HCT116 (cell line): ENCODE results near the gene LIMK2. TPM values are rescaled to one million over a fixed set of nuclear protein-coding genes. Genes with fewer than 3 reads are reported as not detected.

Source experiments
- CEBPB ChIP-seq: IDR thresholded peaks from 2 replicates; pipeline ENCODE4 v1.6.1; 2012; ENCODE audit warnings: low read depth
- EZH2 ChIP-seq: fragments of 200-600 bp; sonication (generic); IDR thresholded peaks from 2 replicates; pipeline ENCODE4 v1.6.1; 2017; ENCODE audit warnings: antibody characterized with exemption, mixed run types
- EZH2phosphoT487 ChIP-seq: fragments of 200-600 bp; IDR thresholded peaks from 2 replicates; pipeline ENCODE4 v1.6.1; 2018; ENCODE audit warnings: antibody characterized with exemption, borderline replicate concordance
- JUND ChIP-seq: IDR thresholded peaks from 2 replicates; pipeline ENCODE4 v1.6.1; 2012
- POLR2AphosphoS5 ChIP-seq: IDR thresholded peaks from 2 replicates; pipeline ENCODE4 v1.6.1; 2011; ENCODE audit warnings: mild to moderate bottlenecking, low read depth, low read length, moderate library complexity
- SP1 ChIP-seq: IDR thresholded peaks from 2 replicates; pipeline ENCODE4 v1.6.1; 2012; ENCODE audit warnings: low read depth
- SRF ChIP-seq: IDR thresholded peaks from 2 replicates; pipeline ENCODE4 v1.6.1; 2012; ENCODE audit warnings: low read depth
- TCF7L2 ChIP-seq: IDR thresholded peaks from 2 replicates; pipeline ENCODE4 v1.7.0; 2011; ENCODE audit warnings: borderline replicate concordance, inconsistent platforms; ENCODE audit not compliant: insufficient read depth, insufficient read length; ENCODE audit errors: extremely low read depth
- total RNA-seq: library from RNA; stranded (reverse); gene quantifications from one replicate; pipeline ENCODE4 v1.2.1, GENCODE V29; 2021; ENCODE audit not compliant: unreplicated experiment
- TF ChIP-seq, protein P1 (sequence below), 3 experiments: fragments of 200-600 bp in 1 of 3; sonication (generic) in 1 of 3; IDR thresholded peaks in 2 of 3; conservative IDR thresholded peaks in 1 of 3; 2 replicates each; pipeline ENCODE4 v1.5.1; 2012 to 2017; ENCODE audit warnings: low read depth in 2 of 3, low read length in 2 of 3, antibody characterized with exemption in 1 of 3, borderline replicate concordance in 1 of 3, control low read depth in 1 of 3, mild to moderate bottlenecking in 1 of 3, mixed read lengths in 1 of 3, mixed run types in 1 of 3, moderate library complexity in 1 of 3; ENCODE audit not compliant: insufficient read depth in 1 of 3

The LIMK2 gene
- total RNA-seq, 1 experiment from 2014 or later = 21.9 TPM

DNA sequence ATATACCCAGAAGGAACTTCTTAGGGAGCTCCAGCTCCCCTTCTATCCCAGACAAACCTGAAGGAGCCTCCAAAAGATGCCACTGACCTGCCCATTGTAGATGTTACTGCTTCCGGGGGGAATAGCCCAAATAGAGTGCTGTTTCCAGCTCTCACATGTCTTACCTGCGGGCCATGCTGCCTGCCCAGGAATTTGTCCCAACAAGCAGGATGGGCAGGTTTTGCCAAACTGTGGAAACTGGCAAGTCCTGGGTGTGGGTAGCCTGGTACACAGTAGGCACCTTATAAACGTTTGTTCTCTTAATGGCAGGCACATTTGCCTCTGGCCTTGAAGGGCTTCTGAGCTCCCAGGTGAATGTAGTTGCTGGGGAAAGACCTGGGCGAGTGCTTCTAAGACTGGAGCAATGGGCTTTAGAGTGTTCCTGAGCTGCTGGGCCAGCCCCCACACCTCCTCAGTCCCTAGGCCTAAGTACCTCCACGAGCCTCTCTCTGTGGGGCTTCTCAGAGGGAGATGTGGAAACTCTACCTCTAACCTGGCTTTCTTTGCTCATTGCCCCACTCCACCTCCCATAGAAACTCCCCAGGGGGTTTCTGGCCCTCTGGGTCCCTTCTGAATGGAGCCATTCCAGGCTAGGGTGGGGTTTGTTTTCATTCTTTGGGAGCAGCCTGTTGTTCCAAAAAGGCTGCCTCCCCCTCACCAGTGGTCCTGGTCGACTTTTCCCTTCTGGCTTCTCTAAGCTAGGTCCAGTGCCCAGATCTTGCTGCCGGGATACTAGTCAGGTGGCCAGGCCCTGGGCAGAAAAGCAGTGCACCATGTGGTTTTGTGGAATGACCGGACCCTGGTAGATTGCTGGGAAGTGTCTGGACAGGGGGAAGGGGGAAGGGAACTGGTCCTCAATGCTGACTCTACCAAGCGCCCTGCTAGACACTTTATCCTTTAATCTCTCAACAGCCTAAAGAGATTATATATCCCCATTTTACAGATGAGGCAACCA lies 37.2 kb downstream of the LIMK2 start (continued):
- TF ChIP-seq, protein P1, sequence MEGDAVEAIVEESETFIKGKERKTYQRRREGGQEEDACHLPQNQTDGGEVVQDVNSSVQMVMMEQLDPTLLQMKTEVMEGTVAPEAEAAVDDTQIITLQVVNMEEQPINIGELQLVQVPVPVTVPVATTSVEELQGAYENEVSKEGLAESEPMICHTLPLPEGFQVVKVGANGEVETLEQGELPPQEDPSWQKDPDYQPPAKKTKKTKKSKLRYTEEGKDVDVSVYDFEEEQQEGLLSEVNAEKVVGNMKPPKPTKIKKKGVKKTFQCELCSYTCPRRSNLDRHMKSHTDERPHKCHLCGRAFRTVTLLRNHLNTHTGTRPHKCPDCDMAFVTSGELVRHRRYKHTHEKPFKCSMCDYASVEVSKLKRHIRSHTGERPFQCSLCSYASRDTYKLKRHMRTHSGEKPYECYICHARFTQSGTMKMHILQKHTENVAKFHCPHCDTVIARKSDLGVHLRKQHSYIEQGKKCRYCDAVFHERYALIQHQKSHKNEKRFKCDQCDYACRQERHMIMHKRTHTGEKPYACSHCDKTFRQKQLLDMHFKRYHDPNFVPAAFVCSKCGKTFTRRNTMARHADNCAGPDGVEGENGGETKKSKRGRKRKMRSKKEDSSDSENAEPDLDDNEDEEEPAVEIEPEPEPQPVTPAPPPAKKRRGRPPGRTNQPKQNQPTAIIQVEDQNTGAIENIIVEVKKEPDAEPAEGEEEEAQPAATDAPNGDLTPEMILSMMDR (IDR thresholded peaks at IDR 0.05 in 2 of 3, conservative IDR thresholded peaks at IDR 0.05 in 1 of 3; ENCODE audit: borderline replicate concordance in 1 of 3, insufficient read depth in 1 of 3, low read depth in 2 of 3, low read length in 2 of 3) = no peak
- TF ChIP-seq EZH2 (no peak), TCF7L2 (no peak), JUND (no peak), CEBPB (no peak), POLR2AphosphoS5 (no peak), SRF (no peak), EZH2phosphoT487 (no peak), SP1 (no peak)
